Measurements from ENCODE around the gene FOXP1. TPM values are rescaled to one million over a fixed set of nuclear protein-coding genes. Genes with fewer than 3 reads are reported as not detected.

FOXP1 gene
- total RNA-seq, 1 donor from 2014 or later: 31.1 TPM

DNA sequence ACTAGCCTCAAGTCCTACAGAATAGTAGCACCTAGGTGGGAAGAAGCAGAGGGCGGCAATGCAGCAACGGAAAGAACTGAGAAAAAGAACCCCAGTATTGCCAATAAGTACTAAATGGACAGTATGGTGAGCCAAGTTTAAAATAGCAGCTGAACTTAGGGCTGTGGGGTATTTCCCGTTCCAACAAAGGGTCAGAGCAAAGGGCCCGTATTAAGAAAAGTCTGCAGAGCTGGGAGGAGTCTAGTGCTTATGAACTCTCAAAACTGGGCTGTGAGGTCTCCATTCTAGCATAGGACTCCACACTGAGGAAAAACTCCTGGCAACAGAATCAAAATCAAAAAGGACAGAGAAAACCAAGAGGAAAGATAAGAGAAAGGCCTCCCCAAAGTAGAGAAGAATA is 250.7 kb downstream of the FOXP1 start:
- TF ChIP-seq, protein P1, sequence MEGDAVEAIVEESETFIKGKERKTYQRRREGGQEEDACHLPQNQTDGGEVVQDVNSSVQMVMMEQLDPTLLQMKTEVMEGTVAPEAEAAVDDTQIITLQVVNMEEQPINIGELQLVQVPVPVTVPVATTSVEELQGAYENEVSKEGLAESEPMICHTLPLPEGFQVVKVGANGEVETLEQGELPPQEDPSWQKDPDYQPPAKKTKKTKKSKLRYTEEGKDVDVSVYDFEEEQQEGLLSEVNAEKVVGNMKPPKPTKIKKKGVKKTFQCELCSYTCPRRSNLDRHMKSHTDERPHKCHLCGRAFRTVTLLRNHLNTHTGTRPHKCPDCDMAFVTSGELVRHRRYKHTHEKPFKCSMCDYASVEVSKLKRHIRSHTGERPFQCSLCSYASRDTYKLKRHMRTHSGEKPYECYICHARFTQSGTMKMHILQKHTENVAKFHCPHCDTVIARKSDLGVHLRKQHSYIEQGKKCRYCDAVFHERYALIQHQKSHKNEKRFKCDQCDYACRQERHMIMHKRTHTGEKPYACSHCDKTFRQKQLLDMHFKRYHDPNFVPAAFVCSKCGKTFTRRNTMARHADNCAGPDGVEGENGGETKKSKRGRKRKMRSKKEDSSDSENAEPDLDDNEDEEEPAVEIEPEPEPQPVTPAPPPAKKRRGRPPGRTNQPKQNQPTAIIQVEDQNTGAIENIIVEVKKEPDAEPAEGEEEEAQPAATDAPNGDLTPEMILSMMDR (IDR thresholded peaks at IDR 0.05; ENCODE audit: partially characterized antibody, unreplicated experiment): no peak
- no peak for DNase-seq
- peaks cover 2% of the 10 kb centered on the region for H3K9me3 Mint-ChIP-seq (ENCODE audit: unreplicated experiment)
- no peaks in the 10 kb centered on the region for H3K27me3 Mint-ChIP-seq (ENCODE audit: unreplicated experiment)
- no peaks in the 10 kb centered on the region for H3K4me1 Mint-ChIP-seq (ENCODE audit: low read depth, unreplicated experiment)
- no peak overlapping the region for H3K4me3 Mint-ChIP-seq (ENCODE audit: unreplicated experiment)
- H3K36me3 Mint-ChIP-seq (ENCODE audit: unreplicated experiment): peaks cover 8% of the 10 kb centered on the region
- no peak overlapping the region for H3K27ac Mint-ChIP-seq (ENCODE audit: unreplicated experiment)

DNA sequence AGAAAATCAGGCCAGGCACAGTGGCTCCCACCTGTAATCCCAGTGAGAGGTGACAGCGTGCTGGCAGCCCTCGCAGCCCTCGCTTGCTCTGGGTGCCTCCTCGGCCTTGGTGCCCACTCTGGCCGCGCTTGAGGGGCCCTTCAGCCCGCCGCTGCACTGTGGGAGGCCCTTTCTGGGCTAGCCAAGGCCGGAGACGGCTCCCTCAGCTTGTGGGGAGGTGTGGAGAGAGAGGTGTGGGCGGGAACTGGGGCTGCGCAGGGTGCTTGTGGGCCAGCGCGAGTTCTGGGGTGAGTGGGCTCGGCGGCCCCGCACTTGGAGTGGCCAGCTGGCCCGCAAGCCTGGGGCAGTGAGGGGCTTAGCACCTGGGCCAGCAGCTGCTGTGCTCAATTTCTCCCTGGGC is 252.6 kb downstream of the FOXP1 start:
- no peak for DNase-seq
- Mint-ChIP-seq H3K36me3 (ENCODE audit: unreplicated experiment) (peaks cover 8% of the 10 kb centered on the region), H3K4me3 (ENCODE audit: unreplicated experiment) (no peak overlapping the region), H3K27ac (ENCODE audit: unreplicated experiment) (no peak overlapping the region), H3K9me3 (ENCODE audit: unreplicated experiment) (peaks cover 2% of the 10 kb centered on the region), H3K4me1 (ENCODE audit: low read depth, unreplicated experiment) (no peaks in the 10 kb centered on the region), H3K27me3 (ENCODE audit: unreplicated experiment) (no peaks in the 10 kb centered on the region)
- TF ChIP-seq, protein P1 (IDR thresholded peaks at IDR 0.05; ENCODE audit: partially characterized antibody, unreplicated experiment): no peak

DNA sequence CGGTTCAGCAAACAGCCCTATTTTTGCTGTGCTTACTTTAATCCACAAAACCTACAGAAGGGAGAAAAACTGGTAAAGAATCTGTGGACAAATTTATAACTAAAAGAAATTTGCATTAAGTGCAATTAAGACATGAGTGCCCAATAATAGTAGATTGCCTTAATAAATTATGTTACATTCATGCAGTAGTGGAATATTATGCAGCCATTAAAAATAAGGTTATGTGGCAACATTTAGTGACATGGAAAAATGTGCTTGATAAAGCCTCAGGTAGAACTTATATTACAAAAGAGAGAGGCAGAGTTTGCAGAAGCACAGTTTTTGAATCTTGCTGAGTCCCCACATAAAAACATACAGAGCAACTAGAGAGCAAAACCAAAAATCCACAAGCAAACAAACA is 253.0 kb downstream of the FOXP1 start:
- Mint-ChIP-seq H3K9me3 (ENCODE audit: unreplicated experiment) (peaks cover 2% of the 10 kb centered on the region), H3K27me3 (ENCODE audit: unreplicated experiment) (no peaks in the 10 kb centered on the region), H3K27ac (ENCODE audit: unreplicated experiment) (no peak overlapping the region), H3K36me3 (ENCODE audit: unreplicated experiment) (peaks cover 8% of the 10 kb centered on the region), H3K4me3 (ENCODE audit: unreplicated experiment) (no peak overlapping the region), H3K4me1 (ENCODE audit: low read depth, unreplicated experiment) (no peaks in the 10 kb centered on the region)
- TF ChIP-seq, protein P1 (IDR thresholded peaks at IDR 0.05; ENCODE audit: partially characterized antibody, unreplicated experiment): no peak
- DNase-seq: no peak

DNA sequence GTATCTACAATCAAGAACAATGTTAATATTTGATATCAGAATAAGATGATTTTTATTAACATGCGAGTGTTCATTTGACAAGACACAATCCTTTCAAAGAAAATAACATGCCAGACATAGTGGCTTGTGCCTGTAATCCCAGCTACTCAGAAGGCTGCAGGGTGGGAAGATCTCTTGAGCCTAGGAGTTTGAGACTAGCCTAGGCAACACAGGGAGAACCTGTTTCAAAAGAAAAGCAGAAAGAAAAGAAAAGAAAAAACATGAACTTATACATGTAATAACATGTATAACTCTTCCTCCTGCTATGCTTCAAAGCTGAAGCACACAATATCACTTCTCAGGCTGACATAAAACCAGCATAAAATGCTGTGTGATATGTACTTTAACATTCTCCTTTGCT is 253.7 kb downstream of the FOXP1 start:
- TF ChIP-seq, protein P1 (IDR thresholded peaks at IDR 0.05; ENCODE audit: partially characterized antibody, unreplicated experiment): no peak
- H3K9me3 Mint-ChIP-seq (ENCODE audit: unreplicated experiment): peaks cover 2% of the 10 kb centered on the region
- H3K4me3 Mint-ChIP-seq (ENCODE audit: unreplicated experiment): no peak overlapping the region
- no peak overlapping the region for H3K27ac Mint-ChIP-seq (ENCODE audit: unreplicated experiment)
- H3K4me1 Mint-ChIP-seq (ENCODE audit: low read depth, unreplicated experiment): no peaks in the 10 kb centered on the region
- peaks cover 8% of the 10 kb centered on the region for H3K36me3 Mint-ChIP-seq (ENCODE audit: unreplicated experiment)
- no peak for DNase-seq
- no peaks in the 10 kb centered on the region for H3K27me3 Mint-ChIP-seq (ENCODE audit: unreplicated experiment)

DNA sequence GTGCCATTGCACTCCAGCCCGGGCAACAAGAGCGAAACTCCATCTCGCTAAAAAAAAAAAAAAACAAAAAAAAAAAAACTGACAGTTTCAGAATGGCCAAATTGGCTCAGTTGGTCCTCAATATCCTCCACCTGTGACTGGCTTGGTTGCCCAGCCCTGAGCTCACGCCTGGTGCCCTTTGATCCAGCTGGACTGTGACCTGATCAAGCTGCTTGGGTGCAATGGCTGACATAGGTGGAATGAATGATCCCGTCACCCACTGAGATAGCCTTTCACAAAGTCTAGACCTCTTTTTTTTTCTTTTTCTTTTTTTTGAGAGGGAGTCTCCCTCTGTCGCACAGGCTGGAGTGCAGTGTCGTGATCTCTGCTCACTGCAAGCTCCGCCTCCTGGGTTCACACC is 254.6 kb downstream of the FOXP1 start:
- H3K27ac Mint-ChIP-seq (ENCODE audit: unreplicated experiment): no peak overlapping the region
- peaks cover 8% of the 10 kb centered on the region for H3K36me3 Mint-ChIP-seq (ENCODE audit: unreplicated experiment)
- H3K9me3 Mint-ChIP-seq (ENCODE audit: unreplicated experiment): peaks cover 2% of the 10 kb centered on the region
- TF ChIP-seq, protein P1 (IDR thresholded peaks at IDR 0.05; ENCODE audit: partially characterized antibody, unreplicated experiment): no peak
- no peak for DNase-seq
- no peak overlapping the region for H3K4me3 Mint-ChIP-seq (ENCODE audit: unreplicated experiment)
- no peaks in the 10 kb centered on the region for H3K4me1 Mint-ChIP-seq (ENCODE audit: low read depth, unreplicated experiment)
- H3K27me3 Mint-ChIP-seq (ENCODE audit: unreplicated experiment): no peaks in the 10 kb centered on the region

Measured in glutamatergic neuron (in vitro differentiated cells).